ENCODE data around the gene NEDD4L. TPM values are rescaled to one million over a fixed set of nuclear protein-coding genes. Genes with fewer than 3 reads are reported as not detected.

The NEDD4L gene
- total and polyA plus RNA-seq, 12 donors = 17.8 to 110 (median 37.6) TPM

- peak in 2 of 7 donors; percentile 3 to 35 for DNase-seq
- TF ChIP-seq POLR2A (IDR thresholded peaks at IDR 0.05) (no peak), CTCF (IDR thresholded peaks at IDR 0.05) (no peak)
- 79 to 97% (median 91%) methylated on average over 4 of the region's 4 CpGs for WGBS, 4 donors
- no peak overlapping the region for H3K4me3 ChIP-seq
- no peaks in the 10 kb centered on the region for H3K36me3 ChIP-seq (replicated peaks in 1 of 2)
- H3K4me1 ChIP-seq (replicated peaks in 1 of 2) = peaks cover 4 to 16% of the 10 kb centered on the region in 2 donors
- intact Hi-C loops (cut with DNase I) = no loop called here
- H3K27me3 ChIP-seq = no peaks in the 10 kb centered on the region
- H3K9me3 ChIP-seq (replicated peaks in 1 of 3) = no peaks in the 10 kb centered on the region
- no peak overlapping the region for H3K27ac ChIP-seq
Measured at GRCh38 chr18:58150772-58151171, 106.7 kb downstream of the NEDD4L start.

GRCh38 chr18:58152216-58152615 is 108.2 kb downstream of the NEDD4L start:
- intact Hi-C loops (cut with DNase I) = no loop called here
- DNase-seq = no peak
- Histone ChIP-seq H3K4me3 (no peak overlapping the region), H3K27ac (no peak overlapping the region), H3K4me1 (replicated peaks in 1 of 2) (peaks cover 4 to 16% of the 10 kb centered on the region in 2 donors), H3K27me3 (no peaks in the 10 kb centered on the region), H3K36me3 (replicated peaks in 1 of 2) (no peaks in the 10 kb centered on the region), H3K9me3 (replicated peaks in 1 of 3) (no peaks in the 10 kb centered on the region)
- no peak for TF ChIP-seq CTCF (IDR thresholded peaks at IDR 0.05)
- 91 to 95% (median 94%) methylated on average over 3 of the region's 3 CpGs for WGBS, 4 donors

GRCh38 chr18:58152891-58153290 is 108.9 kb downstream of the NEDD4L start:
- Histone ChIP-seq H3K27ac (no peak overlapping the region), H3K27me3 (no peaks in the 10 kb centered on the region), H3K9me3 (replicated peaks in 1 of 3) (no peaks in the 10 kb centered on the region), H3K36me3 (replicated peaks in 1 of 2) (no peaks in the 10 kb centered on the region), H3K4me1 (replicated peaks in 1 of 2) (peaks cover 4 to 16% of the 10 kb centered on the region in 2 donors), H3K4me3 (no peak overlapping the region)
- DNase-seq = peak in 2 of 7 donors; percentile 13 to 28
- 96 to 100% (median 99%) methylated on average over 3 of the region's 3 CpGs for WGBS, 4 donors
- no peak for TF ChIP-seq CTCF (IDR thresholded peaks at IDR 0.05)
- no peak for TF ChIP-seq POLR2A (IDR thresholded peaks at IDR 0.05)
- intact Hi-C loops (cut with DNase I) = no loop called here

- Histone ChIP-seq H3K27me3 (no peaks in the 10 kb centered on the region), H3K36me3 (replicated peaks in 1 of 2) (no peaks in the 10 kb centered on the region), H3K27ac (no peak overlapping the region), H3K4me3 (no peak overlapping the region), H3K9me3 (replicated peaks in 1 of 3) (no peaks in the 10 kb centered on the region), H3K4me1 (replicated peaks in 1 of 2) (peaks cover 6 to 9% of the 10 kb centered on the region in 2 donors)
- 79 to 93% (median 87%) methylated on average over 9 of the region's 9 CpGs for WGBS, 4 donors
- peak in 1 of 7 donors; percentile 18 for DNase-seq
- TF ChIP-seq CTCF (IDR thresholded peaks at IDR 0.05) = no peak
- no peak for TF ChIP-seq POLR2A (IDR thresholded peaks at IDR 0.05)
- intact Hi-C loops (cut with DNase I) = no loop called here
Measured at GRCh38 chr18:58156516-58156915, 112.5 kb downstream of the NEDD4L start.

Data from adrenal gland (tissue), 12 donors.